Subcutaneous abdominal adipose tissue (tissue), 5 donors: ENCODE measurements around the gene ARMC6.

Source experiments
- H3K27ac ChIP-seq: one replicate; pipeline ENCODE4 v1.7.0; 2013; ENCODE audit warnings: low read depth, mild to moderate bottlenecking, inconsistent platforms, low read length, moderate library complexity
- H3K27me3 ChIP-seq, 5 donors: one replicate each; pipeline ENCODE4 v1.7.0; 2013; ENCODE audit warnings: low read length in 5 of 5, inconsistent platforms in 1 of 5; ENCODE audit not compliant: control insufficient read depth in 5 of 5, insufficient read depth in 4 of 5
- H3K36me3 ChIP-seq, 5 donors: one replicate each; pipeline ENCODE4 v1.7.0; 2013; ENCODE audit warnings: low read length in 5 of 5; ENCODE audit not compliant: control insufficient read depth in 5 of 5, insufficient read depth in 5 of 5
- H3K4me1 ChIP-seq, 5 donors: one replicate each; pipeline ENCODE4 v1.7.0; 2013; ENCODE audit warnings: low read length in 5 of 5, mild to moderate bottlenecking in 3 of 5, moderate library complexity in 1 of 5; ENCODE audit not compliant: control insufficient read depth in 5 of 5, insufficient read depth in 5 of 5
- H3K4me3 ChIP-seq, 5 donors: one replicate each; pipeline ENCODE4 v1.7.0; 2013; ENCODE audit warnings: low read length in 5 of 5, low read depth in 1 of 5
- H3K9ac ChIP-seq, 5 donors: one replicate each; pipeline ENCODE4 v1.7.0; 2013; ENCODE audit warnings: low read length in 5 of 5, mild to moderate bottlenecking in 4 of 5, moderate library complexity in 3 of 5
- H3K9me3 ChIP-seq, 5 donors: one replicate each; pipeline ENCODE4 v1.7.0; 2013; ENCODE audit warnings: low read length in 5 of 5; ENCODE audit not compliant: control insufficient read depth in 5 of 5
- donor health status: healthy.
- donor health status: healthy.
- donor health status: healthy.
- donor health status: healthy.
- donor health status: healthy.

The ARMC6 gene

DNA sequence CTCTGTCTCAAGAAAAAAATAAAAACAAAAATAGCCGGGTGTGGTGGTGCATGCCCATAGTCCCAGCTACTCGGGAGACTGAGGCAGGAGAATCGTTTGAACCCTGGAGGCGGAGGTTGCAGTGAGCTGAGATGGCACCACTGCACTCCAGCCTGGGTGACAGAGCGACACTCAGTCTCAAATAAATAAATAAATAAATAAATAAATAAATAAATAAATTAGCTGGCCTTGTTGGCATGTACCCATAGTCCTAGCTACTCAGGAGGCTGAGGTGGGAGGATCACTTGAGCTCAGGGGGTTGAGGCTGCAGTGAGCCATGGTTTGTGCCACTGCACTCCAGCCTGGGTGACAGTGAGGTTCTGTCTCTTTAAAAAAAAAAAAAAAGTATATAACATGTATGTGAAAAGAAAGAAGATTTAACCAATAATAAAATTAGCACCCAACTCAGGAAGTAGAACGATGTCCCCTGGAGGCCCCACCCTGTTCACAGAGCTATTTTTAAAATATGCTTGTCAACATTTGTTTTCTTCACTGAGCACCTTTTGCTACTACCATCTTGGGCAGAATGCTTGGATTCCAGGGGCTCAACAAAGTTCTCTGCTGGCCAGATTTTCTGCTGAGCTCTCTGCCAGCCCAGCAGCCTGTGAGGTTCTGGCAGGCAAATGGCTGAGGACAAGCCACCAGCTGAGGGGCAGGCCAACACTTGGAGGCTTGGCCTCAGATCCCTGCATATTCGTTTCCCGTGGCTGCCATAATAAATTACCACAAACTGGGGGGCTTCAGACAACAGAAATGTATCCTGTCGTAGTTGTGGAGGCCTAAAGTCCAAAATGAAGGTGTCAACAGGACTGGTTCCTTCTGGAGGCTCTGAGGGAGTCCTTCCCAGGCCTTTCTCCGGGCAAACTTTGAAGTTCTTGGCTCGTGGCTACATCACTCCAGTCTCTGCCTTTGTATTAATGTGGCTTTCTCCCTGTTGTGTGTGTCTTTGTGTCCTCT is 35.6 kb downstream of the ARMC6 start:
- peaks cover 0 to 6% (median 0%) of the 10 kb centered on the region in 5 donors for H3K36me3 ChIP-seq
- H3K4me3 ChIP-seq = no peak overlapping the region
- H3K27me3 ChIP-seq = no peaks in the 10 kb centered on the region
- H3K9ac ChIP-seq = peak overlapping the region in 3 of 5 donors; percentile 5 to 45 (median 41)
- H3K9me3 ChIP-seq = no peaks in the 10 kb centered on the region
- peaks cover 5 to 46% (median 37%) of the 10 kb centered on the region in 5 donors for H3K4me1 ChIP-seq
- H3K27ac ChIP-seq = no peak overlapping the region

DNA sequence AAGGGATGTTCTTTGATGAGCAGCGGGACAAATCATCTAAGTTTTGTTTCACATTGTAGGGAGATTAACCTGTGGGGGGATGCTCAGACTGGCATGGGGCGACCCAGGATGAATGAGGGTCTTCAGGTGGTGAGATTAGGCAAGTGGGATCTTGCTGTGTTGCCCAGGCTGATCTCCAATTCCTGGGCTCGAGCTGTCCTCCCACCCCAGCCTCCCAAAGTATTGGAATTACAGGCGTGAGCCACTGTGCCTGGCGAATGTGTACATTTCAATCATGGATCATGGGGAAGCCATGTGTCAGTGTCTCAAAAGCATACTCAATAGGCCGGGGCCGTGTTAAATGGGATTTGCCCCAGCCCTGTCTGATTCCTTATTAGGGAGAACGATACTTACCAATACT is 38.5 kb downstream of the ARMC6 start:
- H3K36me3 ChIP-seq = peaks cover 0 to 9% (median 6%) of the 10 kb centered on the region in 5 donors
- H3K27me3 ChIP-seq = no peaks in the 10 kb centered on the region
- H3K27ac ChIP-seq = no peak overlapping the region
- H3K9ac ChIP-seq = no peak overlapping the region
- no peak overlapping the region for H3K4me3 ChIP-seq
- H3K4me1 ChIP-seq = peaks cover 3 to 27% (median 16%) of the 10 kb centered on the region in 5 donors
- no peaks in the 10 kb centered on the region for H3K9me3 ChIP-seq

DNA sequence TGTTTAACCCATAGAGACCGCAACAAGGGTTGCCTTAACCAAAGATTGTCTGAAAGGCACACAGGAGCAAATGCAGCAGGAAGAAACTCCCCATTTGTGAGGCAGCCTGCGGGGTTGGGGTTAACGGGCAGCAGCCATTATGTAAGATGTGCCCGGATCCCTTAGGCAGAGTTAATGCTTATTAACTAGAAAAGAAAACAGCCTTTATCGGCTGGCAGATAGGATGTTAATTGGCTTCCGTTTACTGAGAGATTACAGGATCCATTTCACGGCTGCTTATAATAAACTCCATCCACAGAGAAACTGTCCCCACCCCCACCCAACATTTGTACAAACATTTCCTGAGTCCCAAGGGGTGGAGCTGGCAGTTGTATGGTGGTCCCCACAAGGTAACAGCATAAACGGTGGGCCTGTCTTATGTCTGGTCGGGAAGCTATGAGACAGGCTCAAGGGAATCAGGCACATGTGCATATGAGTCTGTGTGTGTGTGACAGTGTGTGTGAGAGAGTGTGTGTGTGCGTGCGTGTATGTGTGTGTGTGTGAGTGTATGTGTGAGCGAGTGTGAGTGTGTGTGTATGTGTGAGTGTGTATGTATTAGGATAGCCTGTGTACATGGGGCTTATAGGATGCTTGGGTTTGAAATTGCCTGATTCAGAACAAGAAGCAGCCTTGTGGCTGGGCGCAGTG is 40.9 kb downstream of the ARMC6 start:
- no peak overlapping the region for H3K27ac ChIP-seq

DNA sequence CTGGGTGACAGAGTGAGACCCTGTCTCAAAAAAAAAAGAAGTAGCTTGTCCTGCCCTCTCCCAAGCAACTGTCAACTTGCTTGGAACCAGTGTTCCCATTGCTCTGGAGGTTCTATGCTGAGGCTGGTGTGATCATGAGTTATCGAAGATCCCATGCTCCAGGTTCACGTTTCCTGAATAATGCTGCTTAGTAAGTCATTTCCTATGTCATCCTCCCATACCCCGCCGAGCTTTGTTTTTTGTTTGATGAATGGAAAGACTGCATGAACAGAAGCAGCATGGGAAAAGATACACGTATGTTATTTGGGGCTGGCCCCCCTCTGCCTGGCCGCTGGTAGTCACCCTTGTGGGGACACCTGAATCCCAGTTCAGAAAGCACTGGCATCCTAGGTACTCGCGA is 41.7 kb downstream of the ARMC6 start:
- Histone ChIP-seq H3K4me3 (no peak overlapping the region), H3K27me3 (no peaks in the 10 kb centered on the region), H3K9ac (no peak overlapping the region), H3K9me3 (no peaks in the 10 kb centered on the region), H3K27ac (no peak overlapping the region), H3K36me3 (peaks cover 0 to 11% (median 6%) of the 10 kb centered on the region in 5 donors), H3K4me1 (peaks cover 0 to 2% (median 0%) of the 10 kb centered on the region in 5 donors)

More for the DNA sequence above, 40.9 kb downstream of the ARMC6 start:
- no peaks in the 10 kb centered on the region for H3K9me3 ChIP-seq
- peaks cover 0 to 4% (median 3%) of the 10 kb centered on the region in 5 donors for H3K4me1 ChIP-seq
- no peak overlapping the region for H3K9ac ChIP-seq
- H3K4me3 ChIP-seq = no peak overlapping the region
- peaks cover 0 to 11% (median 6%) of the 10 kb centered on the region in 5 donors for H3K36me3 ChIP-seq
- no peaks in the 10 kb centered on the region for H3K27me3 ChIP-seq

DNA sequence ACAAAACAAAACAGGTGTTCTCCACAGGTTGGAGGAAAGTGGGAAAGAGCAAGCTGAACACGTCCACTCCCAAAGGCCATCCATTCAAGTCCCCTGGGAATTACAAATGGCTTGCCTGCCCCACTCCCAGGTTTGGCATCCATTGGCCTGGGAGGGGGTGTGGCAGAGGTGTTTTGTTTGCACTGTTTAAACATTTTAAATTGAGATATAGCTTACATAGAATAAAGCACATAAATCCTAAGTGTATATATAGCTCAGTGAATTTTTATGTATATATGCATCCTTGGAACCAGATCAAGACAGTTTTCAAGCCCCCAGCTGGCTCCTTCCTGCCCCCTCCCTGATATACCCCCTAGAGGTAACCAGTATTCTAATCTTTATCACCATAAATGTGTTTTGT is 43.1 kb downstream of the ARMC6 start:
- H3K27me3 ChIP-seq = no peaks in the 10 kb centered on the region
- H3K9me3 ChIP-seq = no peaks in the 10 kb centered on the region
- no peak overlapping the region for H3K9ac ChIP-seq
- peaks cover 0 to 9% (median 6%) of the 10 kb centered on the region in 5 donors for H3K36me3 ChIP-seq
- no peak overlapping the region for H3K4me3 ChIP-seq
- H3K27ac ChIP-seq = no peak overlapping the region
- peaks cover 0 to 5% (median 4%) of the 10 kb centered on the region in 5 donors for H3K4me1 ChIP-seq

DNA sequence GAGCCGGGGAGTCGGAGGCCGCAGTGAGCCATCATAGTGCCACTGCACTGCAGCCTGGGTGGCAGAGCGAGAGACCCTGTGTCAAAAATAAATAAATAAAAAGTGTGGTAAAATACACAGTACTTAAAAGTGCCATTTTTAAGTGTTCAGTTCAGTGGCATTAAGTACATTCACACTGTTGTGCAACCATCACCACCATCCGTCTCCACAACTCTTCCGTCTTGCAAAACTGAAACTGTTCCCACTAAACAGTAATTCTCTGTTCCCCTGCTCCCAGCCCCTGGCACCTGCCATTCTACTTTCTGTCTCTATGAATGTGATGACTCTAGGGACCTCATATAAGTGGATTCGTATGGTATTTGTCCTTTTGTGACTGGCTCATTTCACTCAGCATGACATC is 43.7 kb downstream of the ARMC6 start:
- Histone ChIP-seq H3K27me3 (no peaks in the 10 kb centered on the region), H3K4me1 (peaks cover 2 to 10% (median 9%) of the 10 kb centered on the region in 5 donors), H3K9ac (no peak overlapping the region), H3K9me3 (no peaks in the 10 kb centered on the region), H3K36me3 (peaks cover 0 to 9% (median 6%) of the 10 kb centered on the region in 5 donors), H3K4me3 (no peak overlapping the region), H3K27ac (no peak overlapping the region)

DNA sequence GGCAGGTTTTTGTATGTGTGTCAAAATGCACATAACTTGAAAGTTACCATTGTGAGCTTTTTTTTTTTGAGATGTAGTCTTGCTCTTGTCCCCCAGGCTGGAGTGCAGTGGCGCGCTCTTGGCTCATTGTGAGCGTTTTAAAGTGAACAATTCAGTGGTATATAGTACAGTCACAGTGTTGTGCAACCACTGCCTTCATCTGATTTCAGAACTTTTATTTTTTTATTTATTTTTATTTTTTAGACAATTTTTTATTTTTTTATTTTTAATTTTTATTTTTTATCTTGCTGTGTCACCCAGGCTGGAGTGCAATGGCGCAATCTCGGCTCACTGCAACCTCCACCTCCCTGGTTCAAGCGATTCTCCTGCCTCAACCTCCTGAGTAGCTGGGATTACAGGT is 45.4 kb downstream of the ARMC6 start:
- no peaks in the 10 kb centered on the region for H3K9me3 ChIP-seq

DNA sequence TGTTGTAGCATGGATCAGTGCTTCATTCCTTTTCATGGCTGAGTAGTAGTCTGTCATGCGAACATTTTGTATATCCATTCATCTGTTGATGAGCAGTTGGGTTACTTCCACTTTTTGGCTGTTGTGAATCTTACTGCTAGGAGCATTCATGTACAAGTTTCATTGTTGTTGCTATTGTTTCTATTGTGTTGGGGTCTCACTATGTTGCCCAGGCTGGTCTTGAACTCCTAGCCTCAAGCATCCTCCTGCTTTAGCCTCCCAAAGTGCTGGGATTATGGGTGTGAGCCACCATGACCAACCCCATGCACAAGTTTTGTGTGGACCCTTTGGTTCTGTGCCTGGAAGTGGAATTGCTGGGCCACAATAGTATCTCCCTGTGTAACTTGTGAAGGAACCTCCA is 46.2 kb downstream of the ARMC6 start:
- Histone ChIP-seq H3K9ac (no peak overlapping the region), H3K27me3 (no peaks in the 10 kb centered on the region), H3K9me3 (no peaks in the 10 kb centered on the region), H3K36me3 (peaks cover 0 to 14% (median 9%) of the 10 kb centered on the region in 5 donors), H3K4me1 (peaks cover 2 to 10% (median 8%) of the 10 kb centered on the region in 5 donors), H3K4me3 (no peak overlapping the region), H3K27ac (no peak overlapping the region)

More for the DNA sequence above, 45.4 kb downstream of the ARMC6 start:
- no peak overlapping the region for H3K9ac ChIP-seq
- peaks cover 2 to 10% (median 8%) of the 10 kb centered on the region in 5 donors for H3K4me1 ChIP-seq
- no peak overlapping the region for H3K27ac ChIP-seq
- no peak overlapping the region for H3K4me3 ChIP-seq
- H3K36me3 ChIP-seq = peaks cover 0 to 11% (median 9%) of the 10 kb centered on the region in 5 donors
- no peaks in the 10 kb centered on the region for H3K27me3 ChIP-seq

DNA sequence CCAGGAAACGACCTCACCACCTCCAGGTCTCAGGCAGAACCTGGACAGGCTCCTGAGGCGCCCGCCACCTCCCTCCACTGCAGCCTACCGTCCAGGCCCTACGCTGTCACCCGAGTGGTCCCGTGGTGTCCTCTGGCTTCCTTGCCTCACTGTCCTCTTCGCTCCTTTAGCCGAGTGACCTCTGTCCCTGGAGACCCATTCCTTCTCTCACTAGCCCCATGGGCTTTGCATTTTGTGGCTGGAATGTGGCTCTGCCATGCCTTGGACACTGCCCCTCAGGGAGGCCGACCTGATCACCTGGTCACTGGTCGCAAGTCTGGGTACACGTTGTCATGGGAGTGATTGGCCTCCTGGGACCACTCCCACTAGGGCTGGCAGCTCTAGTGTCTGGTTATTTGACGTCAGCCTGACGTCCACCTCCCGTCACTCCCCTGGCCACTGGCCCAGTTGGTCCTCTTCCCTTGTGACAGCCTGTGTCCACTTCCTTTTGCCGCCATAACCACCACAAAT is 48.3 kb downstream of the ARMC6 start:
- no peaks in the 10 kb centered on the region for H3K27me3 ChIP-seq
- H3K4me3 ChIP-seq = no peak overlapping the region
- no peaks in the 10 kb centered on the region for H3K9me3 ChIP-seq
- peaks cover 0 to 8% (median 5%) of the 10 kb centered on the region in 5 donors for H3K36me3 ChIP-seq
- peaks cover 2 to 10% (median 8%) of the 10 kb centered on the region in 5 donors for H3K4me1 ChIP-seq
- H3K27ac ChIP-seq = no peak overlapping the region
- H3K9ac ChIP-seq = no peak overlapping the region
